Vagina (tissue), 2 donors: ENCODE measurements around the gene IFI35. TPM values are rescaled to one million over a fixed set of nuclear protein-coding genes. Genes with fewer than 3 reads are reported as not detected.
"Not testable (repeated sequence)": the region's sequence is repeated elsewhere in the genome, so short reads cannot be mapped to it uniquely, and the experiment has no call there.

ENCODE experiments used
- DNase-seq, 2 donors: peaks; one replicate each; pipeline ENCODE4 v3.0.0-alpha.2; 2017; ENCODE audit errors: extremely low spot score in 2 of 2
- H3K27ac ChIP-seq: fragments of 200-600 bp; sonication (generic); one replicate; pipeline ENCODE4 v1.5.1; 2019
- H3K27me3 ChIP-seq: fragments of 200-600 bp; sonication (generic); one replicate; pipeline ENCODE4 v1.5.1; 2019
- H3K36me3 ChIP-seq, 2 donors: fragments of 200-600 bp; sonication (generic); one replicate each; pipeline ENCODE4 v1.5.1; 2017 to 2019
- H3K4me1 ChIP-seq: fragments of 200-600 bp; sonication (generic); one replicate; pipeline ENCODE4 v1.5.1; 2019
- H3K4me3 ChIP-seq, 2 donors: fragments of 200-600 bp; sonication (generic); 1 replicate in 1 of 2; 2 replicates in 1 of 2; pipeline ENCODE4 v1.5.1; 2016 to 2019
- H3K9me3 ChIP-seq: fragments of 200-600 bp; sonication (generic); one replicate; pipeline ENCODE4 v1.5.1; 2019
- POLR2A ChIP-seq, 2 donors: fragments of 450-650 bp; IDR thresholded peaks; one replicate each; pipeline ENCODE4 v1.6.1; 2017; ENCODE audit warnings: antibody characterized with exemption in 2 of 2, mild to moderate bottlenecking in 2 of 2, moderate library complexity in 2 of 2
- POLR2AphosphoS5 ChIP-seq, 2 donors: sonication (generic); formaldehyde crosslinking; IDR thresholded peaks; one replicate each; pipeline ENCODE4 v1.9.0; 2017; ENCODE audit warnings: antibody characterized with exemption in 2 of 2, mild to moderate bottlenecking in 2 of 2, low read depth in 1 of 2; ENCODE audit not compliant: insufficient read depth in 1 of 2
- intact Hi-C: fragments of 100-400 bp; cut with DNase I; formaldehyde crosslinking; loops from one replicate; pipeline ENCODE4 v1.15.1; 2023
- total RNA-seq: library from RNA; depleted of rRNA; stranded (reverse); fragments of >200 nt; gene quantifications from one replicate; pipeline ENCODE4 v1.2.3, GENCODE V29; 2016
- TF ChIP-seq, protein P1 (sequence below), 3 experiments: fragments of 450-650 bp in 2 of 3; fragments of 200-600 bp in 1 of 3; sonication (generic) in 1 of 3; IDR thresholded peaks; one replicate each; pipeline ENCODE4 v1.5.1; 2017 to 2019; ENCODE audit warnings: antibody characterized with exemption in 3 of 3, mild to moderate bottlenecking in 2 of 3, moderate library complexity in 2 of 3

The IFI35 gene
- total RNA-seq, 1 donor from 2014 or later: 15.2 TPM

- H3K27me3 ChIP-seq: no peaks in the 10 kb centered on the region
- no peaks in the 10 kb centered on the region for H3K9me3 ChIP-seq
- no peak overlapping the region for H3K27ac ChIP-seq
- no peaks in the 10 kb centered on the region for H3K4me1 ChIP-seq
- H3K4me3 ChIP-seq: no peak overlapping the region
- DNase-seq: no peak
- peaks cover 0 to 56% of the 10 kb centered on the region in 2 donors for H3K36me3 ChIP-seq
- TF ChIP-seq POLR2A (IDR thresholded peaks at IDR 0.05) (no peak), POLR2AphosphoS5 (IDR thresholded peaks at IDR 0.05; ENCODE audit: insufficient read depth in 1 of 2, low read depth in 1 of 2) (no peak)
- TF ChIP-seq, protein P1, sequence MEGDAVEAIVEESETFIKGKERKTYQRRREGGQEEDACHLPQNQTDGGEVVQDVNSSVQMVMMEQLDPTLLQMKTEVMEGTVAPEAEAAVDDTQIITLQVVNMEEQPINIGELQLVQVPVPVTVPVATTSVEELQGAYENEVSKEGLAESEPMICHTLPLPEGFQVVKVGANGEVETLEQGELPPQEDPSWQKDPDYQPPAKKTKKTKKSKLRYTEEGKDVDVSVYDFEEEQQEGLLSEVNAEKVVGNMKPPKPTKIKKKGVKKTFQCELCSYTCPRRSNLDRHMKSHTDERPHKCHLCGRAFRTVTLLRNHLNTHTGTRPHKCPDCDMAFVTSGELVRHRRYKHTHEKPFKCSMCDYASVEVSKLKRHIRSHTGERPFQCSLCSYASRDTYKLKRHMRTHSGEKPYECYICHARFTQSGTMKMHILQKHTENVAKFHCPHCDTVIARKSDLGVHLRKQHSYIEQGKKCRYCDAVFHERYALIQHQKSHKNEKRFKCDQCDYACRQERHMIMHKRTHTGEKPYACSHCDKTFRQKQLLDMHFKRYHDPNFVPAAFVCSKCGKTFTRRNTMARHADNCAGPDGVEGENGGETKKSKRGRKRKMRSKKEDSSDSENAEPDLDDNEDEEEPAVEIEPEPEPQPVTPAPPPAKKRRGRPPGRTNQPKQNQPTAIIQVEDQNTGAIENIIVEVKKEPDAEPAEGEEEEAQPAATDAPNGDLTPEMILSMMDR (IDR thresholded peaks at IDR 0.05): no peak
- intact Hi-C loops: no loop called here
These were observed 16.6 kb upstream of the IFI35 start for GRCh38 chr17:42989726-42990652.

GRCh38 chr17:42991471-42991870 lies 15.1 kb upstream of the IFI35 start:
- peaks cover 0 to 56% of the 10 kb centered on the region in 2 donors for H3K36me3 ChIP-seq
- H3K27me3 ChIP-seq: no peaks in the 10 kb centered on the region
- H3K4me3 ChIP-seq: no peak overlapping the region
- intact Hi-C loops: no loop called here
- no peak overlapping the region for H3K27ac ChIP-seq
- no peaks in the 10 kb centered on the region for H3K4me1 ChIP-seq
- TF ChIP-seq, protein P1 (IDR thresholded peaks at IDR 0.05): no peak
- no peak for TF ChIP-seq POLR2AphosphoS5 (IDR thresholded peaks at IDR 0.05; ENCODE audit: insufficient read depth in 1 of 2, low read depth in 1 of 2)
- TF ChIP-seq POLR2A (IDR thresholded peaks at IDR 0.05): no peak
- H3K9me3 ChIP-seq: no peaks in the 10 kb centered on the region
- no peak for DNase-seq

DNA sequence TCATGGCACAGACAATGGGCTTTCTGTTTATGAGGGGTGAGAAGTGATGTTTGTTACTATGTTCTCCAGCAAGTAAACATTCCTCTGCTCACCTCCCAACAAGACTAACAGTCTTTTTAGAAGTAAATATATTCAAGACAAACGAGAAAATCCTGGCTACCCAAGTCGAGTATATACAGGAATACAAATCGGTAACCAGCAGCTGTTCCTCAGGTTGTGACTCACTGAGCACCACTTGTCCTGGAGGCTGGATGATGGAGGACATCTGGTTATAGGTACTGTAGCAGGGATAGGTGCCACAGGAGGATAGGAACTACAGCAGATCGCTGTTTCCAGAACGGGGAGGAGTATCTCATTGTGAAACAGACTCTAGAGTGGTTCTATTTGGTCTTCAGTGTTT lies 13.7 kb upstream of the IFI35 start:
- Histone ChIP-seq H3K27ac (no peak overlapping the region), H3K4me3 (no peak overlapping the region), H3K9me3 (no peaks in the 10 kb centered on the region), H3K4me1 (peaks cover 8% of the 10 kb centered on the region), H3K27me3 (no peaks in the 10 kb centered on the region), H3K36me3 (peaks cover 0 to 48% of the 10 kb centered on the region in 2 donors)
- TF ChIP-seq, protein P1 (IDR thresholded peaks at IDR 0.05): no peak
- no peak for TF ChIP-seq POLR2A (IDR thresholded peaks at IDR 0.05)
- no peak for TF ChIP-seq POLR2AphosphoS5 (IDR thresholded peaks at IDR 0.05; ENCODE audit: insufficient read depth in 1 of 2, low read depth in 1 of 2)
- DNase-seq: no peak
- intact Hi-C loops: no loop called here

GRCh38 chr17:42993913-42994312 lies 12.7 kb upstream of the IFI35 start:
- DNase-seq, H3K27ac ChIP-seq, H3K27me3 ChIP-seq, H3K4me3 ChIP-seq, intact Hi-C loops, H3K9me3 ChIP-seq: not testable (repeated sequence)
- H3K36me3 ChIP-seq: peaks cover 0 to 38% of the 10 kb centered on the region in 2 donors
- H3K4me1 ChIP-seq: peaks cover 11% of the 10 kb centered on the region

DNA sequence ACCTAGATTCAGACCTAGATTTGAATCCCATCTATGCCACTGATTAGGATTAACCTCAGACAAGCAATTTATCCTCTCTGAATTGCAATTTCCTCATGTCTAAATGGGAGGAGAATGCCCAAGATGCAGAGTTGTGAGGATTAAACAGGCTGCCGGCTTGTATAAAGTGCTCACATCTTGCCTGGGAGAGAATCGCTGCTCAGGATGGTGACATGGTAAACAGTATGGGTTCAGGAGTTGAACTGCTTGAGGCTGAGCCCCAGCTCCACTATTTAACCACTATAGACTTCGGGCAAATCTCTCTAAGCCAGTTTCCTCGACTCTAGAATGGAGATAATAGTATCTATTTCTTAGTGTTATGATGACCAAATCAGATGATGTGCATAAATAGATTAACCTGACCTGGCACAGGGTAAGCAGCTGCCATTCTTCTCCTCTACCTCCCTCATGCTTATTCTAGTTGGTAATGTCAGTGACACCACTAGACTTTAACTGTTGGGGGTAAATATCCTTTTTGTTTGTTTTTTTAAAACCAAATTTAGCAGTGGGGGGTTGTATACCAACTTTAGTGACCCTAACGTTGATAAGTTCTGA lies 9.1 kb upstream of the IFI35 start:
- Histone ChIP-seq H3K36me3 (peaks cover 0 to 26% of the 10 kb centered on the region in 2 donors), H3K4me3 (peak overlapping the region; percentile 6 to 86), H3K4me1 (peaks cover 24% of the 10 kb centered on the region), H3K27me3 (no peaks in the 10 kb centered on the region), H3K9me3 (no peaks in the 10 kb centered on the region), H3K27ac (peak overlapping the region; percentile 83)
- no peak for TF ChIP-seq POLR2A (IDR thresholded peaks at IDR 0.05)
- TF ChIP-seq, protein P1 (IDR thresholded peaks at IDR 0.05): no peak
- TF ChIP-seq POLR2AphosphoS5 (IDR thresholded peaks at IDR 0.05; ENCODE audit: insufficient read depth in 1 of 2, low read depth in 1 of 2): no peak
- DNase-seq: no peak
- intact Hi-C loops: no loop called here
